Adrenal gland (tissue), 12 donors: ENCODE data around the gene KLHL36. TPM values are rescaled to one million over a fixed set of nuclear protein-coding genes. Genes with fewer than 3 reads are reported as not detected.

Source experiments
- DNase-seq, 7 donors: peaks; one replicate each; pipeline ENCODE4 v3.0.0-alpha.2; 2019 to 2020
- H3K27ac ChIP-seq, 5 donors: fragments of 200-600 bp; sonication (generic) in 4 of 5; 1 replicate in 3 of 5; 2 replicates in 2 of 5; pipeline versions ENCODE4 v1.5.1 to v1.8.0; 2016 to 2020; ENCODE audit warnings: mild to moderate bottlenecking in 1 of 5
- H3K27me3 ChIP-seq: fragments of 200-600 bp; 2 replicates; pipeline ENCODE4 v1.8.0; 2021
- H3K36me3 ChIP-seq, 2 donors: fragments of 200-600 bp; replicated peaks in 1 of 2; 1 replicate in 1 of 2; 2 replicates in 1 of 2; pipeline versions ENCODE4 v1.5.1 to v1.8.0; 2018 to 2022
- H3K4me1 ChIP-seq, 2 donors: fragments of 200-600 bp; replicated peaks in 1 of 2; 1 replicate in 1 of 2; 2 replicates in 1 of 2; pipeline versions ENCODE4 v1.5.1 to v1.8.0; 2018 to 2021
- H3K4me3 ChIP-seq, 4 donors: fragments of 200-600 bp; sonication (generic) in 3 of 4; one replicate each; pipeline ENCODE4 v1.5.1; 2016 to 2018
- H3K9me3 ChIP-seq, 3 donors: fragments of 200-600 bp; sonication (generic) in 1 of 3; replicated peaks in 1 of 3; 1 replicate in 2 of 3; 2 replicates in 1 of 3; pipeline versions ENCODE4 v1.5.1 to v1.8.0; 2016 to 2021
- POLR2A ChIP-seq, 2 donors: fragments of 450-650 bp; IDR thresholded peaks; one replicate each; pipeline ENCODE4 v1.6.1; 2017; ENCODE audit warnings: antibody characterized with exemption in 2 of 2, mild to moderate bottlenecking in 2 of 2, moderate library complexity in 1 of 2
- WGBS, 4 donors: extraction: QIAGEN DNeasy Blood & Tissue Kit in 2 of 4; methylation state at CpG; one replicate each; pipeline versions ENCODE4 v1.1.5 to v1.1.7; 2013 to 2017; 5-methylcytosine and 5-hydroxymethylcytosine counted together
- intact Hi-C, 2 donors: fragments of 100-400 bp; cut with DNase I; formaldehyde crosslinking; loops; one replicate each; pipeline versions ENCODE4 v1.14.1 to v1.15.0; 2022 to 2023
- polyA plus RNA-seq, 3 donors: library from polyadenylated mRNA; stranded (reverse); fragments of 200-250 nt in 2 of 3; fragments of 350-450 nt in 1 of 3; fragmentation: Illumina TruSeq in 1 of 3; extraction: RNeasy Lipid Tissue Mini Kit (QIAGEN cat#74804) in 1 of 3; gene quantifications; one replicate each; pipeline ENCODE4 v1.2.3, GENCODE V29; 2013 to 2014
- total RNA-seq, 9 donors: library from RNA; depleted of rRNA in 4 of 9; stranded (reverse); fragments of >200 nt in 4 of 9; fragments of 120-200 nt in 1 of 9; fragmentation: NEBNext Ultra II Directional in 1 of 9; extraction: Animal tissue kit (Norgen Biotek cat#: 25700) in 1 of 9; gene quantifications; one replicate each; pipeline versions ENCODE4 v1.1.0 to v1.2.4, GENCODE V29; 2013 to 2023
- TF ChIP-seq, protein P1 (sequence below), 6 experiments: fragments of 450-650 bp in 4 of 6; fragments of 200-600 bp in 2 of 6; sonication (generic) in 1 of 6; IDR thresholded peaks; 1 replicate in 5 of 6; 2 replicates in 1 of 6; pipeline versions ENCODE4 v1.5.1 to v1.8.0; 2016 to 2021; ENCODE audit warnings: antibody characterized with exemption in 6 of 6, mild to moderate bottlenecking in 2 of 6, moderate library complexity in 1 of 6
- donor health status: healthy with polysubstance abuse.
- donor health status: Bipolar disorder and iron deficiency.
- donor health status: DM: yes; HTN: yes; CAD: no.
- donor health status: DM: no; HTN: no; CAD: no.
- donor health status: DM: no; HTN: no; CAD: no.
- donor health status: DM: yes; HTN: yes; CAD: no.

KLHL36 gene
- total and polyA plus RNA-seq, 12 donors = 10.7 to 81.6 (median 54.7) TPM

DNA sequence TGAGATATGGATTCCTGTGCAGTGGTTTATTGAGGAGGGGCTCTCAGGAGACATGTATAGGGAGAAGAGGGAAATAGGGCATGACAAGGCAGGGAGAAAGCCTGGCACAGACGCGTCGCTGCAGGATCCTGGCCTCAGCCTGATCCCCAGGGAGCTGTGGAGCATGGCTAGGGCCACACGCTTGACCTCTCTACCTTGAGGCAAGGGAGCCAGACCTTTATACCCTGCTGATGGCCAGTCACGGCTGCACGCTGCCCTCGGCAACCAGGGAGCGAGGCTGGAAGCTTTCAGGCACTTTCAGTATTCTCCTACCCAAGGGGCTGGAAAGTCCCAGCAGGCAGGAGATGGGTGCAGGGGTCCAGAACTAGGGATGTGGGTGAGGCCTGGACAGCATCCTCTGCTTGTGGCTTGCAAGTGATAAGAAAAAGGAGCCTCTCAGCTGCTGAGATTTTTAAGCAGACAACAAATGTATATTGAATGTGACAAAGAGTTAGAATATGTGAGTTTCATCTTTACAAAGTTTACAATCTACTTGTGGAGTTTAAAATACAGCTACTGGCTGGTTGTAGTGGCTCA is 10.0 kb upstream of the KLHL36 start:
- Histone ChIP-seq H3K27ac (no peak overlapping the region), H3K36me3 (no peaks in the 10 kb centered on the region), H3K4me1 (peaks cover 23 to 29% of the 10 kb centered on the region in 2 donors), H3K27me3 (no peaks in the 10 kb centered on the region), H3K4me3 (no peak overlapping the region), H3K9me3 (no peaks in the 10 kb centered on the region)
- intact Hi-C loops = no loop called here
- no peak for DNase-seq
- TF ChIP-seq, protein P1, sequence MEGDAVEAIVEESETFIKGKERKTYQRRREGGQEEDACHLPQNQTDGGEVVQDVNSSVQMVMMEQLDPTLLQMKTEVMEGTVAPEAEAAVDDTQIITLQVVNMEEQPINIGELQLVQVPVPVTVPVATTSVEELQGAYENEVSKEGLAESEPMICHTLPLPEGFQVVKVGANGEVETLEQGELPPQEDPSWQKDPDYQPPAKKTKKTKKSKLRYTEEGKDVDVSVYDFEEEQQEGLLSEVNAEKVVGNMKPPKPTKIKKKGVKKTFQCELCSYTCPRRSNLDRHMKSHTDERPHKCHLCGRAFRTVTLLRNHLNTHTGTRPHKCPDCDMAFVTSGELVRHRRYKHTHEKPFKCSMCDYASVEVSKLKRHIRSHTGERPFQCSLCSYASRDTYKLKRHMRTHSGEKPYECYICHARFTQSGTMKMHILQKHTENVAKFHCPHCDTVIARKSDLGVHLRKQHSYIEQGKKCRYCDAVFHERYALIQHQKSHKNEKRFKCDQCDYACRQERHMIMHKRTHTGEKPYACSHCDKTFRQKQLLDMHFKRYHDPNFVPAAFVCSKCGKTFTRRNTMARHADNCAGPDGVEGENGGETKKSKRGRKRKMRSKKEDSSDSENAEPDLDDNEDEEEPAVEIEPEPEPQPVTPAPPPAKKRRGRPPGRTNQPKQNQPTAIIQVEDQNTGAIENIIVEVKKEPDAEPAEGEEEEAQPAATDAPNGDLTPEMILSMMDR (IDR thresholded peaks at IDR 0.05) = no peak
- TF ChIP-seq POLR2A (IDR thresholded peaks at IDR 0.05) = no peak
- 89 to 98% (median 94%) methylated on average over 4 to 8 of the region's 8 CpGs for WGBS, 4 donors

DNA sequence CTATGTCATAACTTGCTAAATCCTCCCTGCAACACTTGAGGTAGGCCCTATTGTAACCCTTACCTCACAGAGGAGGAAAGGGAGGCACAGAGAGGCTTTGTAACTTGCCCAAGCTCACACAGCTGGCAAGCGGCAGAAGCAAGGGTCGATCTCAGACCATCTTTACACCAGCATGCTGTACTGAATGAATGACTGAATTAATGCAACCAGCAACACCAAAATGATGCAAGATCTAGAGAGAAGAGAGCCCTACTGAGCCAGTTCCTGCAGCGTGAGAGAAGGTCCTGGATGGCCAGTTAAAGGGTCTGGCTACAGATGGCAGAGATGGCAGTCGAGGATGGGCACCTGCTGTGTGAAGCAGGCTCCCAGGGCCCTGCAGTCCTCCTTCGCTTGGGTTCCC is 8.2 kb upstream of the KLHL36 start:
- Histone ChIP-seq H3K27ac (no peak overlapping the region), H3K36me3 (no peaks in the 10 kb centered on the region), H3K9me3 (no peaks in the 10 kb centered on the region), H3K4me1 (peaks cover 18 to 26% of the 10 kb centered on the region in 2 donors), H3K27me3 (no peaks in the 10 kb centered on the region), H3K4me3 (no peak overlapping the region)
- 91 to 99% (median 93%) methylated on average over 4 to 5 of the region's 5 CpGs for WGBS, 4 donors
- no peak for DNase-seq
- no peak for TF ChIP-seq POLR2A (IDR thresholded peaks at IDR 0.05)
- TF ChIP-seq, protein P1 (IDR thresholded peaks at IDR 0.05) = no peak
- intact Hi-C loops = no loop called here

DNA sequence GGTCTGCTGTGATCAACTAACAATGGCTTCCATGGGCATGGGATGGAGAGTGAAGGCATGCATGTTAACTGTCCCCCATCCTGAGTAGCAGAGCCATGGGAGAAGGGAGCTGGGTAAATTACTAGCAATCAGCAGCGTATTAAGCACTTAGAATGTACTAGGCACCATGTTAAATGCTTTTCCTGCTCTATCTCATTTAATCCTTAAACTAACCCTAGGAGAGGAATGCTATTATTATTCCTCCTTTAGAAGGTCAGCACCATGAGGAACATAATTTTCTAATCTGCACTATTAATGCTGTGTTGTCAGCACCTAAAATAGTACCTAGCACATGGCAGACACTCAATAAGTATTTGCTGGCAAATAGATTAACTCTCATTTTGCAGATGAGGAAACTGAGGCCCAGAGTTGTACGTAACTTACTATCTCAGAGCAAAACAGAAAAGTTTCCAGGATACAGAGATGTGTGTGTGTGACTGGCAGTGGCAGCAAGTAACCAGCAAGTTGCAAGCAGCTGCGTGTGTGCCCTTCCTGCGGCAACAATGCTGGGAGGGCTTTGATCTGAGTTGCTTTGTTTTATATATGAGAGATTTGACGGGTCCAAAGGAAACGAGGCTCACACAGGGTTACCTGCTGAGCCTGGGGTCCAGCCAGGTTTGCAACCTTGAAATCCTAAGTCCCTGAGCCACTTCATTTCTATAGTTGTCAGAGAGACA is 6.5 kb upstream of the KLHL36 start:
- H3K27me3 ChIP-seq = no peaks in the 10 kb centered on the region
- H3K9me3 ChIP-seq = no peaks in the 10 kb centered on the region
- peak overlapping the region in 2 of 5 donors; percentile 73 to 78 for H3K27ac ChIP-seq
- WGBS, 4 donors = 67 to 74% (median 69%) methylated on average over 3 to 6 of the region's 6 CpGs
- H3K36me3 ChIP-seq = no peaks in the 10 kb centered on the region
- no peak overlapping the region for H3K4me3 ChIP-seq
- peaks cover 18 to 26% of the 10 kb centered on the region in 2 donors for H3K4me1 ChIP-seq
- intact Hi-C loops = no loop called here
- DNase-seq = no peak
- TF ChIP-seq, protein P1 (IDR thresholded peaks at IDR 0.05) = no peak
- TF ChIP-seq POLR2A (IDR thresholded peaks at IDR 0.05) = no peak

DNA sequence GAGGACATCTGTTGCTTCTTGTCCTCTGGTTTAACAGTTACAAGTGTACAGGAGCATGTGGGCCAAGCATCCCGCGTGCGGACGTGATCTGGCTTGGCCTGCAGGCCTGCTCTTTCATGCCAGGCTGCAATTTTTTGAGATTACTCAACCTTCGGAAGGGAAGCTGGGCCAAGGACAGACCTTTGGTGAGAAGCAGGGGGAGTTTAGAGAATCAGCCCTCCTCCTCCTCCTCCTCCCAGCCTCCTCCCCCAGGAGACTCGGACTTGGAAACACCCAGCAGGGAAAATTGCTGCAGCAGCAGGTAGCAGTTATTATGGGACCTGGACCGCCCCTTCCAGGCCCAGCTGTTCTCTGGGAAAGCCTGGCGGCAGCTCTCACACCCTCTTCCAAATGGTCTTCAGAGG is 5.1 kb upstream of the KLHL36 start:
- TF ChIP-seq, protein P1 (IDR thresholded peaks at IDR 0.05) = no peak
- TF ChIP-seq POLR2A (IDR thresholded peaks at IDR 0.05) = peak in 1 of 2 donors; percentile 45
- Histone ChIP-seq H3K27ac (peak overlapping the region in 4 of 5 donors; percentile 50 to 78 (median 72)), H3K4me1 (peaks cover 23 to 31% of the 10 kb centered on the region in 2 donors), H3K36me3 (no peaks in the 10 kb centered on the region), H3K9me3 (no peaks in the 10 kb centered on the region), H3K4me3 (no peak overlapping the region), H3K27me3 (no peaks in the 10 kb centered on the region)
- intact Hi-C loops = no loop called here
- 6 to 40% (median 19%) methylated on average over 5 to 8 of the region's 8 CpGs for WGBS, 4 donors
- DNase-seq = peak; percentile 78 to 92 (median 90)
